ENCODE results near the gene ANKMY1.

ANKMY1 gene

DNA sequence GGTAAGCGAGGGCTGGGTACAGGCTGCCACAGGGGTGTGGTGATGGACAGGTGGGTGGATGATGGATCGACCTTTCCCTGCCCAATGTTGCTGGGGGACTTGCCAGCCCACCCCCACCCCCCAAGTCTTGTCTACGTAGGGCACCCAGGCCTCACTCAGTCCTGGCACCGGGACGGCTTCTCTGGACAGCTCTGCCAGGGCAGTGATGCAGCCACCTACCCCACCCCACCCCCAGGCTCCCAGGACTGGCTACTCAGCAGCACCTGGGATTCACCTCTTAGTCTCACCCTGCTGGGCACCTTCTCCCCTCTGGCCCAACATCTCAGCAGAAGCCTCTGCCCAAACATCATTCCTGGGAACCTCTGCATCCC is 55.7 kb downstream of the ANKMY1 start:
- no peak overlapping the region for H3K4me3 ChIP-seq (ENCODE audit: low read depth, low read length)
- no peak for DNase-seq (ENCODE audit: low read depth)
- TF ChIP-seq, protein P1, sequence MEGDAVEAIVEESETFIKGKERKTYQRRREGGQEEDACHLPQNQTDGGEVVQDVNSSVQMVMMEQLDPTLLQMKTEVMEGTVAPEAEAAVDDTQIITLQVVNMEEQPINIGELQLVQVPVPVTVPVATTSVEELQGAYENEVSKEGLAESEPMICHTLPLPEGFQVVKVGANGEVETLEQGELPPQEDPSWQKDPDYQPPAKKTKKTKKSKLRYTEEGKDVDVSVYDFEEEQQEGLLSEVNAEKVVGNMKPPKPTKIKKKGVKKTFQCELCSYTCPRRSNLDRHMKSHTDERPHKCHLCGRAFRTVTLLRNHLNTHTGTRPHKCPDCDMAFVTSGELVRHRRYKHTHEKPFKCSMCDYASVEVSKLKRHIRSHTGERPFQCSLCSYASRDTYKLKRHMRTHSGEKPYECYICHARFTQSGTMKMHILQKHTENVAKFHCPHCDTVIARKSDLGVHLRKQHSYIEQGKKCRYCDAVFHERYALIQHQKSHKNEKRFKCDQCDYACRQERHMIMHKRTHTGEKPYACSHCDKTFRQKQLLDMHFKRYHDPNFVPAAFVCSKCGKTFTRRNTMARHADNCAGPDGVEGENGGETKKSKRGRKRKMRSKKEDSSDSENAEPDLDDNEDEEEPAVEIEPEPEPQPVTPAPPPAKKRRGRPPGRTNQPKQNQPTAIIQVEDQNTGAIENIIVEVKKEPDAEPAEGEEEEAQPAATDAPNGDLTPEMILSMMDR (IDR thresholded peaks at IDR 0.05; ENCODE audit: insufficient read depth, low read depth, low read length, missing control alignments), result no peak

DNA sequence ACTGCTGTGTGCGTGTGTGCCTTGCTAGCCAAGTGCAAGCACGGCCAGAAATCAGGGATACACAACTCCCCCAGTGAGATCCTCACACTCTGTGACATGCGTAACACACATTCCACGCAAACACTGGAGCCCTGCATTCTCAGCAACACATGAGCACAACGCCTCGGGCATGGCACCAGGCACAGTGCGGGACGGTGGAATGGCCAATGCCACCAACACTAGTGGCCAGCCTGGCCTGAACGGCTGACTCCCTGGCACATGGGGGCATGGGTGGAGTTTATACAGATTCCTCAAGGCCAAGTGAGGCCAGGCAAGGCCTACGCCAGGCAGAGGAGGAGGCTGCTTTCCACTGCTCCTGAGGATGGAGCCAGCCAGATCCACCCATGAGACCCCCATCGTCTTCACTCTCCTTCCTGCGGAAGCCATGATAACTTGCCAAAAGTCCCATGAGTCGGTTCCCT is 56.2 kb downstream of the ANKMY1 start:
- DNase-seq (ENCODE audit: low read depth), result no peak
- H3K4me3 ChIP-seq (ENCODE audit: low read depth, low read length), result no peak overlapping the region
- TF ChIP-seq, protein P1 (IDR thresholded peaks at IDR 0.05; ENCODE audit: insufficient read depth, low read depth, low read length, missing control alignments), result no peak

DNA sequence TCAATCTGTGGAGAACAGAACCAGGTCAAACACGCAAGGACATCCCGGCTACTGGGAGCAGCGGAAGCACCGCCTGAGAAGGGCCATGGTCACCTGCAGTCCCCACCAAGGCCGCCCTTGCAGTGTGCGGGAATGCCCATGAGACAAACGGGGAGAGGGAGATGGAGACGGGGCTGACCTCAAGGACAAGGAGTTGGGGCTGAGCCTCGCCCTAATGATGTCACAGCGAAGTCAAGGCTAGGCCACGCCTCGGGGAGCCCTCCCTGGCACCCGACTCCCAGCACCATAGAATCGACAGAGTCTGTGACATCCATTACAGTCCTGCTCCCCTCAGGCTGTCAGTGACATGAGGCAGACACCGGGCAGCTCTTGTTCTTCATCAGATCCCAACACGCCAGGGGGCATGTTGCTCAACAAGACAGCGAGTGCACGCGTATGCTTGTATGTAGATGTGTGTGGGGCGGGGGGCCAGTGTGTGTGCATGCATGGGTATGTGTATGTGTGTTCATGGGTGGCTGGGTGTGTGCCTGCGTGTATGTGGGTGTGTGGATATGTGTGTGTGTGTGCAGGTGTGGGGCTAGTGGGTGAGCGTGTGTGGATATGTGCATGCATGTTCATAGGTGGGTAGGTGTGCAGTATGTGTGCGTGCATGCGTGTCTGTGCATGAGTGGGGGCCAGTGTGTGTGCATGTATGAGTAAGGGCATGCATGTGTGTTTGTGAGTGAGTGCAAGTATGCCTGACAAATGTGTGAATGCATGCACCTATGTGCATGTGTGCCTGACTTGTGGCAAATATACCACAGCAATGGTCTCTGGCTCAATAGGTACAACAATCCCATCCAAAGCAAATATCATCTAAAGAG is 57.0 kb downstream of the ANKMY1 start:
- no peak for DNase-seq (ENCODE audit: low read depth)
- TF ChIP-seq, protein P1 (IDR thresholded peaks at IDR 0.05; ENCODE audit: insufficient read depth, low read depth, low read length, missing control alignments), result no peak
- H3K4me3 ChIP-seq (ENCODE audit: low read depth, low read length), result no peak overlapping the region

DNA sequence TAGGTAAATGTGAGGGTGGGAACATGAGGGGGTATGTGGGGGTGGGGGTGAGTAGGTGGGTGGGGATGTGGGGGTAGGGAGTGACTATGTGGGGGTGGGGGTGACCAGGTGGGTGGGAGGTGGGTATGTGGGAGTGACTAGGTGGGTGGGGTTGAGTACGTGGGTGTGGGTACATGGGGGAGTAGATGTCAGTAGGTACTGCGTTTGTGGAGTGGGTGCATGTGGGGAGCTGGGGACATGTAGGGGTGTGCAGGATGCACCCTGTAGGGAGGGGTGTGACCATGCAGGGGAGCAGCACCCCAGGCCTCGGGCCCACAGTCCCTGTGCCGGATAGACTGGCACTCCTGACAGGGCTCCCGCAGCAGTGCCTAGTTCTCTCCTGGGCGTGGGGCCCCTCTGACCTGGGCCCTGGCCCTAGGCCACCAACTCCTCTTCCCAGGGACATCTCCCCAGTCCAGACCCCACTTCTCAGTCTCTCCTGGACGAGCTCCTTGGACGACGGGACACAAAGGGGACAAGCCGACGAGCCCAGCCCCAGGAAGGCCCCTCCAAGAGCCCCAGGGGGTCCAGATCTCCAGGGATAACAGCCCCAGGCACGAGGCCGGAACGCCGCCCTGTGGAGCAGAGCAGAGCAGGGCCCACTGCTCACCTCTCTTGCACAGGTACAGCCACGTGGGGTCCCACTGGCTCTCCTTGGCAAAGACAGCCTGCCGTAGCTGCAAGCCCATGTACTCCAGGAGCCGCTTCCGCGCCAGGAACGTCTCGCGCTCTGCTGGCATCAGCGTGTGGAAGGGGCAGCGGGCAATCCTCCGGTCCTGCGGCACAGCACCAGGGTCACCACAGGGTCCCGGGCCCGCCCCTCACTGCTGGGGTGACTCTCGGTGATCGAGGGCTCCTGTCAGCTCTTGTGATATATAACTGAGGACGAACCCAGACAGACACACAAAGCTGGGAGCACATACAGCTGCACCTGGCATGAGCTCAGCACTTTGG is 58.2 kb downstream of the ANKMY1 start:
- TF ChIP-seq, protein P1 (IDR thresholded peaks at IDR 0.05; ENCODE audit: insufficient read depth, low read depth, low read length, missing control alignments), result no peak
- no peak for DNase-seq (ENCODE audit: low read depth)
- H3K4me3 ChIP-seq (ENCODE audit: low read depth, low read length), result no peak overlapping the region

DNA sequence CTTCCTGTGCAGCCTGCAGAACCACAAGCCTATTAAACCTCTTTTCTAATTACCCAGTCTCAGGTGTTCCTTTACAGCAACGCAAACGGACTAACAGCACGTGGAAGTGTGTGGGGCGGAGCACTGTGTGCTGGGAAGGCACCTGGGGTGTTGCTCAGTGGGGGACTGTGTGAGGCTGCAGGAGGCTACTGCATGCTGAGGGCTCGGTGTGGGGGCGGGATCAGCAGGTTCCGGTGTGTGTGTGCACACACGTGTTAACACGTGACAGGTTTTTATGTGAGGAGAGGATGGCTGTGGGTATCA is 58.9 kb downstream of the ANKMY1 start:
- TF ChIP-seq, protein P1 (IDR thresholded peaks at IDR 0.05; ENCODE audit: insufficient read depth, low read depth, low read length, missing control alignments), result no peak
- DNase-seq (ENCODE audit: low read depth), result no peak
- no peak overlapping the region for H3K4me3 ChIP-seq (ENCODE audit: low read depth, low read length)

DNA sequence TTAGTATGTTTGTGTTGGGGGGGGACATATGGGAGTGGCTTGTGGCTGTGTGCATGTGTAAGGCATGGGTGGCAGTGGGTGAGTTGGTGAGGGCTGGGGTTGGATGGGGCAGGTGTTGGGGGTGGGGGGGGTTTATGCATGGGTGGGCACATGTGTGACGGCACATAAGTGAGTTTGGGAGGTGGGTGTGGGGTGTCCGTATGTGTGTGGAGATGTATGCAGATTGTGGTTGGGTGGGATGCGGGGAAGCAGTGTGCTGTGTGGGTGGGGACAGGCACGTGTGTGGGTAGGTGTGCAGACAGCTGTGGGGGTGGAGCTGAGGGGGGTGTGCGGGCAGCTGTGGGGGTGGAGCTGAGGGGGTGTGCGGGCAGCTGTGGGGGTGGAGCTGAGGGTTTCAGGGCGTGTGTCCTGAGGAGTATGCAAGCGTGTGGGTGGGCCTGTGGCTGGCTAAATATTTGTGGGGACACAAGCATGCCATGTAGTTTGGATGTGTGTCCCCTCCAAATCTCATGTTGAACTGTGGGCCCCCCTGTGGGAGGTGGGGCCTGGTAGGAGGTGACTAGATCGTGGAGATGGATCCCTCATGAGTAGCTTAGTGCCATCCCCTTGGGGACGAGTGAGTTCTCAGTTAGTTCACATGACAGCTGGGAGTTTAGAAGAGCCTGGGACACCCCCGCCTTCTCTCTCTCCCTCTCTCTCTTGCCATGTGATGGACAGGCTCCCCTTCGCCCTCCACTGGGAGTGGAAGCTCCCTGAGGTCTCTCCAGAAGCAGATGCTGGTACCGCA is 59.4 kb downstream of the ANKMY1 start:
- DNase-seq (ENCODE audit: low read depth), result no peak
- TF ChIP-seq, protein P1 (IDR thresholded peaks at IDR 0.05; ENCODE audit: insufficient read depth, low read depth, low read length, missing control alignments), result no peak
- H3K4me3 ChIP-seq (ENCODE audit: low read depth, low read length), result no peak overlapping the region
